ENCODE data around the gene SUCLG2. TPM values are rescaled to one million over a fixed set of nuclear protein-coding genes. Genes with fewer than 3 reads are reported as not detected.

The SUCLG2 gene
- total RNA-seq, 1 experiment from 2014 or later: 38.5 TPM

DNA sequence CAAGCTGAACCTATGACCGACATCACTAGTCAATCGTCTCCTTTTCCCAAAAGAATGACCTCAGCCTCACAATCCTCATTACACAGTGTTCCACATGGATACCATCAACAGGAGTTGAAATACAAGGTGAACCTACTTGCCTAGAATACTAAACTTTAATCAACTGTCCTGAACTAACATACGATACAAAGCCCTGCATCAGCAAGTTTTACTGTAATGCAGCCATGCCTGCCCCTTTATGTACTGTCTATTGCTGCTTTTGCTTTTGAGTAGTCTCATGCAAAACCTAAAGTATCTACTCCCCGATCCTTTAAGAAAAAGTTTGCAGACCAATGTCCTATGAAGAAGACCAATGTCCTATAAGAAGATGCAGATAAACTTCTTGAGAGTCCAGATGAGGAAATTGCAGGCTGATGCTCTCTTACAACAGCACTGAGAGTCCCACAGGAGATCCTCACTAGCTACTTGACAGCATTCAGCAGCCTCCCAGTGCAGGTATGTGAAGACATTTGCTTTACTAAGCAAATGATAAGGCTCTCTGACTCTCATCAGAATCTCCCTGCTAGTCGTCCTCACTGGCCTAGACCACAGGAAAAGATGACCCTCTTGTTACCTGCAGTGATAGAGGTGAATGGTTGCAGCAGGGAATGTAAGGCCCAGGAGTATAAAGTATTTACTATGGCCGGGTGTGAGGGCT, 23.6 kb downstream of the SUCLG2 start:
- Mint-ChIP-seq H3K36me3 (ENCODE audit: insufficient read depth in 1 of 3, low read depth in 3 of 3) (peaks cover 2 to 9% (median 5%) of the 10 kb centered on the region in 3 experiments; a peak in 6 of 7 replicates), H3K4me3 (no peak overlapping the region), H3K9me3 (no peaks in the 10 kb centered on the region), H3K27me3 (ENCODE audit: low read depth) (no peaks in the 10 kb centered on the region), H3K27ac (peak overlapping the region in 2 of 3 experiments; percentile 7 to 79; a peak in 3 of 7 replicates), H3K4me1 (peaks cover 27 to 28% of the 10 kb centered on the region in 2 experiments)
- no peak overlapping the region for H3K4me2 ChIP-seq (ENCODE audit: insufficient read depth, insufficient read length, low read length)
- no peak overlapping the region for H2BK12ac ChIP-seq (ENCODE audit: insufficient read length, low read depth, low read length)
- TF ChIP-seq, protein P1, sequence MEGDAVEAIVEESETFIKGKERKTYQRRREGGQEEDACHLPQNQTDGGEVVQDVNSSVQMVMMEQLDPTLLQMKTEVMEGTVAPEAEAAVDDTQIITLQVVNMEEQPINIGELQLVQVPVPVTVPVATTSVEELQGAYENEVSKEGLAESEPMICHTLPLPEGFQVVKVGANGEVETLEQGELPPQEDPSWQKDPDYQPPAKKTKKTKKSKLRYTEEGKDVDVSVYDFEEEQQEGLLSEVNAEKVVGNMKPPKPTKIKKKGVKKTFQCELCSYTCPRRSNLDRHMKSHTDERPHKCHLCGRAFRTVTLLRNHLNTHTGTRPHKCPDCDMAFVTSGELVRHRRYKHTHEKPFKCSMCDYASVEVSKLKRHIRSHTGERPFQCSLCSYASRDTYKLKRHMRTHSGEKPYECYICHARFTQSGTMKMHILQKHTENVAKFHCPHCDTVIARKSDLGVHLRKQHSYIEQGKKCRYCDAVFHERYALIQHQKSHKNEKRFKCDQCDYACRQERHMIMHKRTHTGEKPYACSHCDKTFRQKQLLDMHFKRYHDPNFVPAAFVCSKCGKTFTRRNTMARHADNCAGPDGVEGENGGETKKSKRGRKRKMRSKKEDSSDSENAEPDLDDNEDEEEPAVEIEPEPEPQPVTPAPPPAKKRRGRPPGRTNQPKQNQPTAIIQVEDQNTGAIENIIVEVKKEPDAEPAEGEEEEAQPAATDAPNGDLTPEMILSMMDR (conservative IDR thresholded peaks at IDR 0.05): no peak
- no peaks in the 10 kb centered on the region for H3K9me3 ChIP-seq (ENCODE audit: control insufficient read depth, low read depth, low read length)
- no peak overlapping the region for H2BK5ac ChIP-seq (ENCODE audit: insufficient read length, low read length)
- H3T11ph ChIP-seq (ENCODE audit: low read length): no peak overlapping the region
- H2BK15ac ChIP-seq (ENCODE audit: low read depth, low read length): no peak overlapping the region
- no peak overlapping the region for H2AFZ ChIP-seq (ENCODE audit: low read length)
- peaks cover 3% of the 10 kb centered on the region for H3K79me1 ChIP-seq (ENCODE audit: insufficient read depth, low read depth, low read length, poor library complexity, severe bottlenecking)
- no peak overlapping the region for H4K91ac ChIP-seq (ENCODE audit: insufficient read length, low read depth, low read length)
- H4K20me1 ChIP-seq (ENCODE audit: control insufficient read depth, insufficient read depth, insufficient read length): no peaks in the 10 kb centered on the region
- no peak overlapping the region for H3K23ac ChIP-seq (ENCODE audit: insufficient read length, low read depth, low read length)
- H3K4ac ChIP-seq (ENCODE audit: low read depth, low read length): no peak overlapping the region
- no peak overlapping the region for H4K5ac ChIP-seq (ENCODE audit: insufficient read length, low read depth, low read length)
- H3K23me2 ChIP-seq (ENCODE audit: insufficient read length, low read depth, low read length, poor library complexity, severe bottlenecking): no peaks in the 10 kb centered on the region
- H2AK5ac ChIP-seq (ENCODE audit: insufficient read length, low read length): no peak overlapping the region
- H3K9ac ChIP-seq (ENCODE audit: extremely low read depth, insufficient read length, low read length): no peak overlapping the region
- no peaks in the 10 kb centered on the region for H3K79me2 ChIP-seq (ENCODE audit: insufficient read depth, low read length)
- no peak overlapping the region for H3K56ac ChIP-seq (ENCODE audit: insufficient read length, low read depth, low read length)
- H3K27ac ChIP-seq (ENCODE audit: insufficient read length, low read depth, low read length): no peak overlapping the region
- H4K8ac ChIP-seq (replicated peaks; ENCODE audit: insufficient read length, low read depth, low read length): no peak overlapping the region
- peaks cover 8% of the 10 kb centered on the region for H3K4me1 ChIP-seq (ENCODE audit: insufficient read depth, low read length)
- H3K18ac ChIP-seq (ENCODE audit: insufficient read length, low read depth, low read length): no peak overlapping the region
- H2BK120ac ChIP-seq (ENCODE audit: low read depth, low read length, poor library complexity, severe bottlenecking): no peak overlapping the region
- no peak for DNase-seq
- no peaks in the 10 kb centered on the region for H3K27me3 ChIP-seq (ENCODE audit: insufficient read depth, low read length)
- no peak overlapping the region for H3K14ac ChIP-seq (ENCODE audit: insufficient read depth, low read length)
- H2BK20ac ChIP-seq (ENCODE audit: low read depth, low read length, poor library complexity, severe bottlenecking): no peak overlapping the region
- WGBS (ENCODE audit: extremely low coverage, insufficient read length, low lambda C conversion rate): no CpG with 5 or more reads among the region's 6 CpGs

All from H9 (cell line).